HepG2 (cell line): Measurements from ENCODE around the gene SMURF2. TPM values are rescaled to one million over a fixed set of nuclear protein-coding genes. Genes with fewer than 3 reads are reported as not detected.

Source experiments
- DR1 ChIP-seq: sonication (generic); formaldehyde crosslinking; IDR thresholded peaks from 2 replicates; pipeline ENCODE4 v1.8.0; 2021; ENCODE audit warnings: mild to moderate bottlenecking, missing genetic modification reagents, inconsistent platforms
- E2F5 ChIP-seq: sonication (generic); formaldehyde crosslinking; conservative IDR thresholded peaks from 2 replicates; pipeline ENCODE4 v1.4.0; 2020; ENCODE audit warnings: missing genetic modification reagents
- GATAD2A ChIP-seq: IDR thresholded peaks from 2 replicates; pipeline ENCODE4 v1.6.1; 2016
- MTA1 ChIP-seq: sonication (generic); formaldehyde crosslinking; IDR thresholded peaks from 2 replicates; pipeline ENCODE4 v1.4.0; 2020; ENCODE audit warnings: missing genetic modification reagents, mild to moderate bottlenecking, borderline replicate concordance
- MXD3 ChIP-seq: IDR thresholded peaks from 2 replicates; pipeline ENCODE4 v1.6.1; 2016; ENCODE audit warnings: mild to moderate bottlenecking, missing biosample characterization, missing genetic modification reagents
- NFATC3 ChIP-seq: sonication (generic); formaldehyde crosslinking; IDR thresholded peaks from 2 replicates; pipeline ENCODE4 v1.5.1; 2020; ENCODE audit warnings: mild to moderate bottlenecking, missing genetic modification reagents
- RBAK ChIP-seq: sonication (generic); formaldehyde crosslinking; IDR thresholded peaks from 2 replicates; pipeline ENCODE4 v1.5.1; 2020; ENCODE audit warnings: mild to moderate bottlenecking, missing genetic modification reagents
- SOX6 ChIP-seq, 2 experiments: fragments of 450-650 bp in 1 of 2; sonication (generic) in 1 of 2; formaldehyde crosslinking in 1 of 2; IDR thresholded peaks; 2 replicates each; pipeline versions ENCODE4 v1.4.0 to v1.6.1; 2017 to 2020; ENCODE audit warnings: antibody characterized with exemption in 1 of 2, mild to moderate bottlenecking in 1 of 2, missing genetic modification reagents in 1 of 2
- TEAD2 ChIP-seq: sonication (generic); formaldehyde crosslinking; IDR thresholded peaks from 2 replicates; pipeline ENCODE4 v1.9.0; 2021; ENCODE audit warnings: missing genetic modification reagents
- TFAP4 ChIP-seq: sonication (generic); IDR thresholded peaks from 2 replicates; pipeline ENCODE4 v1.6.1; 2016; ENCODE audit warnings: low read depth, borderline replicate concordance
- ZFP41 ChIP-seq: sonication (generic); formaldehyde crosslinking; IDR thresholded peaks from 2 replicates; pipeline ENCODE4 v1.4.0; 2020; ENCODE audit warnings: mild to moderate bottlenecking, missing genetic modification reagents, borderline replicate concordance
- ZFYVE20 ChIP-seq: sonication (generic); formaldehyde crosslinking; IDR thresholded peaks from 2 replicates; pipeline ENCODE4 v1.8.0; 2023; ENCODE audit warnings: low read depth, mild to moderate bottlenecking, moderate library complexity, missing genetic modification reagents, borderline replicate concordance
- ZNF260 ChIP-seq: sonication (generic); formaldehyde crosslinking; IDR thresholded peaks from 2 replicates; pipeline ENCODE4 v1.4.0; 2020; ENCODE audit warnings: missing genetic modification reagents, low read depth, mild to moderate bottlenecking, borderline replicate concordance
- ZNF367 ChIP-seq: sonication (generic); formaldehyde crosslinking; IDR thresholded peaks from 2 replicates; pipeline ENCODE4 v1.4.0; 2020; ENCODE audit warnings: missing genetic modification reagents, borderline replicate concordance
- ZNF687 ChIP-seq: sonication (generic); formaldehyde crosslinking; IDR thresholded peaks from 2 replicates; pipeline ENCODE4 v1.5.1; 2020; ENCODE audit warnings: mild to moderate bottlenecking, missing genetic modification reagents, moderate library complexity
- ZNF784 ChIP-seq: sonication (generic); formaldehyde crosslinking; IDR thresholded peaks from 2 replicates; pipeline ENCODE4 v1.5.1; 2020; ENCODE audit warnings: missing genetic modification reagents, mild to moderate bottlenecking, borderline replicate concordance
- ZNF879 ChIP-seq: sonication (generic); formaldehyde crosslinking; IDR thresholded peaks from 2 replicates; pipeline ENCODE4 v1.8.1; 2023; ENCODE audit warnings: missing genetic modification reagents
- ZXDC ChIP-seq: sonication (generic); formaldehyde crosslinking; IDR thresholded peaks from 2 replicates; pipeline ENCODE4 v1.5.0; 2020; ENCODE audit warnings: mild to moderate bottlenecking, missing genetic modification reagents
- polyA plus RNA-seq, 8 experiments: library from polyadenylated mRNA; depleted of rRNA in 3 of 8; stranded (reverse) in 7 of 8; unstranded in 1 of 8; fragments of >200 nt; fragmentation: Illumina TruSeq in 4 of 8; extraction: Trizol in 4 of 8; gene quantifications; 2 replicates each; pipeline versions ENCODE4 v1.2.1 to v1.2.3, GENCODE V29; 2011 to 2016; ENCODE audit warnings: low read depth in 4 of 8, missing spikeins in 1 of 8, mixed read lengths in 1 of 8; ENCODE audit not compliant: insufficient read depth in 1 of 8
- total RNA-seq, 5 experiments: library from RNA; depleted of rRNA; stranded (reverse); fragments of >200 nt; fragmentation: Illumina TruSeq; extraction: Trizol; gene quantifications; 2 replicates each; pipeline ENCODE4 v1.2.3, GENCODE V29; 2016; ENCODE audit warnings: low read depth in 1 of 5

Gene SMURF2
- total and polyA plus RNA-seq, 2 of the 13 experiments (the other 11 are each of a cell fraction or from before 2014, with no cell fraction given): 14.9 to 24.3 TPM

- TF ChIP-seq RBAK (CRISPR knock-in tag): no peak; the same call in 1 of the 2 replicates
- 0 out of 2 replicates have a peak, but pooled peaks have one; percentile 10 for TF ChIP-seq ZFP41 (CRISPR knock-in tag)
- no peak for TF ChIP-seq NFATC3 (CRISPR knock-in tag)
- peak; percentile 71; the same call in 1 of the 2 replicates for TF ChIP-seq GATAD2A (CRISPR knock-in tag)
- peak; percentile 79; the same call in 1 of the 2 replicates for TF ChIP-seq MTA1
- peak; percentile 64; the same call in 1 of the 2 replicates for TF ChIP-seq TFAP4
- no peak for TF ChIP-seq SOX6 (IDR thresholded peaks at IDR 0.05)
- TF ChIP-seq SOX6 (CRISPR knock-in tag; IDR thresholded peaks at IDR 0.05): peak; percentile 77
- TF ChIP-seq TEAD2 (CRISPR knock-in tag): 0 out of 2 replicates have a peak, but pooled peaks have one; percentile 15
- peak; percentile 86 for TF ChIP-seq DR1 (CRISPR knock-in tag)
- TF ChIP-seq ZNF260 (CRISPR knock-in tag): no peak
- no peak for TF ChIP-seq ZXDC (CRISPR knock-in tag)
- TF ChIP-seq ZNF687 (CRISPR knock-in tag): peak; percentile 97
- peak; percentile 54 for TF ChIP-seq E2F5 (CRISPR knock-in tag)
- TF ChIP-seq MXD3 (CRISPR knock-in tag): peak; percentile 72; the same call in 1 of the 2 replicates
- TF ChIP-seq ZNF367 (CRISPR knock-in tag): no peak
- 0 out of 2 replicates have a peak, but pooled peaks have one; percentile 76 for TF ChIP-seq ZNF784 (CRISPR knock-in tag)
- TF ChIP-seq ZFYVE20 (CRISPR knock-in tag): no peak
- TF ChIP-seq ZNF879 (CRISPR knock-in tag): no peak
Measured at GRCh38 chr17:64506576-64507412, 155.3 kb downstream of the SMURF2 start, which contains the start of gene CEP95 (continued).
